A673 (cell line): ENCODE measurements around the gene CAMSAP1.

Experiments used
- CTCF ChIP-seq: fragments of 300-800, 200-600 bp; sonication (generic); conservative IDR thresholded peaks from 2 replicates; pipeline ENCODE4 v1.5.1; 2017; ENCODE audit warnings: low read depth, mild to moderate bottlenecking, antibody characterized with exemption, low read length, moderate library complexity, mixed read lengths
- EZH2 ChIP-seq: fragments of 200-600 bp; sonication (generic); IDR thresholded peaks from 2 replicates; pipeline ENCODE4 v1.6.1; 2017; ENCODE audit warnings: borderline replicate concordance, low read depth, mild to moderate bottlenecking, mixed read lengths, antibody characterized with exemption, low read length; ENCODE audit not compliant: poor library complexity, severe bottlenecking

GRCh38 chr9:135920256-135920930 lies 13.0 kb upstream of the CAMSAP1 start:
- TF ChIP-seq CTCF: no peak
- no peak for TF ChIP-seq EZH2
